Nucleus accumbens (tissue), 56 donors: ENCODE results near the gene MYLK.

Experiments used
- DNase-seq, 56 donors: peaks; one replicate each; lab custom pipeline; 2025; lab: John Stamatoyannopoulos, UW

MYLK gene

DNA sequence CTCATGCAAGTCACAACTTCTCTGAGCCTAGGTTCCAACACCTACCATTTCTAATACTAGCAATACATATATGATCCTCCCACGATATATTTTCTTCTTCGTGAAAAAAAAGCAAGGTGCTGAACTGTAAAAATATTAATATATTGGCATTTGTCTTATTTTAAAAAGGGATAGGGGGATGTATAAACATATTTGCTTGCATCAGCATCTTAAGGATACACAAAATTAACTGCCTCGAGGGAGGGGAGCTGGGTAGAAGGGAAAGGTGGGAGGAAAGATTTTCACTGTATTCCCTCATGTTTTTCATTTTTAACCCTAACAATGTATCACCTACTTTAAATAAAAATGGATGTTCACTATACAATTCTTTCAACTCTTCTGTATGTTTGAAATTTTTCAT, 300.6 kb downstream of the MYLK start:
- no peak for DNase-seq

DNA sequence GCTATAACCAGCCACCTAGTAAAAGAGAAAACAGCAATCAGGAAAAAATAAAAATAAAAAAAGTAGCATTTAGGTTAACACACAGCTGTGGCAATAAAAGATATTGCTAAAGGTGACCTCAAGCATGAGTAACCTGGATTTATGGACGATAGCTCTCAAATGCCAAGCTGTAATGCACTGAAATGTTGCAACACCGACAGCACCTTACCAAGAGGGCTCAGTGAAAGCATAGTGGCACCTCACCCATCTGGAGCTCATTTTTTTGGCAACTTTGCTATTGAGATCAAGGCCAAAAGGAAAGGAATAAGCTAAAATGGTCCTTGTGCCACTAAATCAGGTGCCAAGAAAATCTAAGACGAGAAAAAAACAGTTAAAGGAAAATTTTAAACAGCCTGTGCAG, 301.8 kb downstream of the MYLK start:
- no peak for DNase-seq

DNA sequence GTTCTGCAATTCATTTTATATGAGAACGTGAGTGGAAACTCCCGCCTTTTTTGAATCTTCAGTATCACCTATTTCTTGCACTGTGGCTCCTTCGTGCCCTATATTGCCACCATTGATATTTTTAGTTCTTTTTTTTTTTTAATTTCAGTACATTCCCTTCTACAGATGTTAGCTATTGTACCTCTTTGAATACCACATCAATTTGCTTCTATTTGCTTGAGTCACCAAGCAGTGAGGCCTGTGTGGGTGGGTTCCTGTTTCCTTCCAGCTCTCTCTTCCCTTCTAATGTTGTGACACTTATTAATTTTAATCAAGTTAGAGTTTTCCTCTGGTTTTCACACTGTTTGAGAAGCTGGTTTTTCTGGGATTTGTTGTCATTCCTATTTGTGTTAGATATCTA, 308.0 kb downstream of the MYLK start:
- DNase-seq = peak in 3 of 56 donors; percentile 9 to 49 (median 20)

DNA sequence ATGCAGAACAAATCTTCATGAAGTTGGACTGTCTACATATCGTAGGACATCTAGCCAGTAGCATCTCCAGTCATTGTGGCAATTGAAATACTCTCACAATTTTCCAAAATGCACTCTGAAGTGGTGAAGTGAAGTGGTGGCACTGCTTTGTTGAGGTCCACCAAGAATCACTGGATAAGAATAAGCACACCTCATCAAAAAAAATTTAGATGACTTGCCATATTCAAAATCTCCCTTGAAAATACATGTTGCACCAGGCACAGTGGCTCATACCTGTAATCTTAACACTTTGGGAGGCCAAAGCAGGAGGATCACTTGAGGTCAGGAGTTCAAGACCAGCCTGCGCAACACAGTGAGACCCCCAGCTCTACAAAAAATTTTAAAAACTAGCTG, 312.2 kb downstream of the MYLK start:
- DNase-seq = no peak

DNA sequence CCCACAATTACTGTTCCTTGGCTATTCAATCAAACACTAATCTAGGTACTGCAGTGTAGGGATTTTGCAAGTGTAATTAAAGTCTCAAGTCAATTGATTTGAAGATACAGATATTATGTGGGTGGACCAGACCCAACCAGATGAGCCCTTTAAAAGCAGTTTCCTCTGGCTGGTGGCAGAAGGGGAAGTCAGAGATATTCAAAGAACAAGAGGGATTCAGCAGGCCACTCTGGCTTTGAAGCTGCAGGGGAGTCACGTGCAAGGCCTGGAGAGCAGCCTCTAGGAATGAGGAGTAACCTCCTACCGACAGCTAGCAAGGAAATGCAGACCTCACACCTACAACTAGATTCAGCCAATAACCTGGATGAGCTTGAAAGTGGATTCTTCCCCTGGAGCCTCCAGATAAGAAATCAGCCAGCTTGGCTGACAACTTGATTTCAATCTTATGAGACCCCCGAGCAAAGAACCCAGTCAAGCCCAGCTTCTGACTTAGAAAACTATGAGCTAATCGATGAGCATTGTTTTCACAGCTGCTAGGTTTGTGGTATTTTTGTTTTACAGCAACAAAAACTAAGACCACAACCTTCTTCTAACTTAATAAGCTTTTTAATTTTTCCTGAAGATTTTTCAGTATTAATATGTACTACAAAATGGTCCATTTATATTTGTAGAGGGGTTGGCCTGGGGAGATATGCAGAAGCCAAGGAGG, 312.7 kb downstream of the MYLK start:
- DNase-seq = peak in 3 of 56 donors; percentile 6 to 10 (median 7)

DNA sequence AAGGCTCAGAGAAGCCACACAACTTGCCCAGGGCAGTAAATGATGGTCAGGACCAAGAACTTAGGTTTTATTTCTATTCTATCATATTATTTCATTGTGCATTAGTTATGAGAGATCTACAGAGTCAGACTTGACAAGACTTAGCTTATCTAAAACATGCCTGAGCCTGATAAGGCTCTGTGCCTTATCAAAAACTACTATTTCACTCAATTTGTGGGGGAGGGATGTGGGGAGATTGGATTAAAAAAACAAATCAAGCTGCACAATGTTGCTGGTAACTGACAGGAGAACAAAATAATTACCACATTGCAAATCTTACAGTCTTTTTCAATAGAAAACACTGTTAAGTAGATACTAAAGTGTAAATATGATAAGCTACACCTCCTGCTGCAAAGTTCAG, 315.3 kb downstream of the MYLK start:
- DNase-seq = no peak

DNA sequence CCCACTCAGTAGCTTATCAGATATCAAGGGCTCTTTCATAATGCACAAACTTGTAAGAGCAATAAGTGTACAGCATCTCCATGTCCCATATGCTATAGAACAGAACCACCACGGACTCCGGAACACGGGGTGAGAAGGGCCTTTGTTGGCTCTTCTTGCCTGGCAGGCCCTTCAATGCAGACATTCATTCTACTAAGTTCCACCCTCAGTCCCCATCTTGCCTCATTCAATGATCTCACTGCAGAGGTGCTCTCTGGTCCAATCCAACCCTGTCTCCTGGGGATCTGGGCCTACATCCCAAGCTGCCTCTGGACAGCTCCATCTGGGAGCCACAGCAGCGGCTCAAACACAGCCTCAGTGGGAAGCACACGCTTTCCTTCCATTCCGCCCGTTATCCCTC, 316.1 kb downstream of the MYLK start:
- peak in 38 of 56 donors; percentile 17 to 76 (median 42) for DNase-seq

DNA sequence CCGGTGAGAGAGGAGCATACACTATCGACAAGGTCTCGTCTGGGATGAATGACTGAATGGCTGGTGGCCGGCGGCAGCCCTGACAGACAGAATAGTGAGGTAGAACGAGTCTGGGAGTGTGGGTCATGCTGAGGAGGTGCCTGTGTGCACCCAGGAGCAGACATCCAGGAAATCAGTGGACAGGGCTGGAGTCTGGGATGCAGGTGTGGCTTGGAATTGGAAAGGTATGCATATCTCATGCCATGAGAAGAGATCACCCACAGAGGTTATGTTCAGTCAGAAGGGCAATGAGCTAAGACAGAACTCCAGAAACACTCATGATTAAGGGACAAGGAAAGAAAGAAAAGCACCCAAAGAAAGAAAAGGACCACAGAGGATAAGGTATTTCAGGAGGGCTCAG, 320.1 kb downstream of the MYLK start:
- no peak for DNase-seq

DNA sequence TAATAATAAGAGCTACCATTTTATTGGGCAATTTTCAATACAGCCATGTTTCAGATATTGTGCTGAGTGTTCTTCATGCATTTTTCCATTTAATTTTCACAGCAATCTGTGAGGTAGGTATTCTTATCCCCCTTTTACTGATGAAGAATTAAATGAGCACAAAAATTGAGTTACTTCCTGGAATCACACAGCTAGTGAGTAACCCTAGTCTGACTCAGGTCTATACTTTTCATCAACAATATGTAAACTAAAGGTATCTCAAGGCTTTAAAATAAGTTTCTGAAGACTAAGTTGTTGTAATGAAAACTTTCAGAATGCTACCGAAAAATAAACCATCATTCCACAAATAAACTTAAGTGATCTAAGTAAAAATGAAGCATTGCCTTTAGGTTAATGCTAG, 321.6 kb downstream of the MYLK start:
- DNase-seq = no peak

DNA sequence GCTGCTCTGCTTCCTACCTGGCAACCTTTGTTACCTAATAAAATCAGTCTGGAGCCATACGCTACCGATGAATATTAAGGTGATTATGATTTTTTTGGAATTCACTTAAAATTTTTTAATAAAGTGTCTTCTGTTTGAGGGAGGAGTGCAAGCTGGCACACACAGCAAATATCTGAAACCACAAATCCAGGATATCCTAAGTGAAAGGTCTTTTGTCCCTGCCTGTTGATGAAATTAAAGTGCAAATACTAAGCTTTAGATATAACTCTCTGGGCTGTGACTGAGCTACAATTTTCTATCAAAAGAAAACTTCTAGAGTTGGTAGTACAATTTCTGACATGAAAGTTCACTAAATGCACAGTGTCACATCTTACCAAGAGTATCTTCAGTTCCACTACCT, 322.9 kb downstream of the MYLK start:
- no peak for DNase-seq
